Esophagus squamous epithelium (tissue), 5 donors: ENCODE results near the gene PRMT5. TPM values are rescaled to one million over a fixed set of nuclear protein-coding genes. Genes with fewer than 3 reads are reported as not detected.
A peak's percentile ranks its signal among the peaks of the same experiment; 100 is the strongest.

Experiments
- DNase-seq: peaks from one replicate; lab custom pipeline; 2025; lab: John Stamatoyannopoulos, UW
- H3K27ac ChIP-seq, 4 donors: fragments of 200-600 bp; sonication (generic); one replicate each; pipeline ENCODE4 v1.5.1; 2016 to 2019; ENCODE audit warnings: mild to moderate bottlenecking in 1 of 4
- H3K27me3 ChIP-seq, 4 donors: fragments of 200-600 bp; sonication (generic); 1 replicate in 3 of 4; 2 replicates in 1 of 4; pipeline versions ENCODE4 v1.5.1 to v1.6.0; 2017 to 2021; ENCODE audit warnings: antibody characterized with exemption in 1 of 4
- H3K36me3 ChIP-seq, 3 donors: fragments of 200-600 bp; sonication (generic); one replicate each; pipeline ENCODE4 v1.5.1; 2016 to 2019
- H3K4me1 ChIP-seq, 3 donors: fragments of 200-600 bp; sonication (generic); one replicate each; pipeline ENCODE4 v1.5.1; 2017 to 2019
- H3K4me3 ChIP-seq, 4 donors: fragments of 200-600 bp; sonication (generic); 1 replicate in 3 of 4; 2 replicates in 1 of 4; pipeline ENCODE4 v1.5.1; 2016 to 2019; ENCODE audit warnings: mild to moderate bottlenecking in 2 of 4, moderate library complexity in 1 of 4
- H3K9me3 ChIP-seq, 3 donors: fragments of 200-600 bp; sonication (generic); one replicate each; pipeline ENCODE4 v1.5.1; 2016 to 2019
- CTCF ChIP-seq, 6 experiments: fragments of 450-650 bp in 4 of 6; fragments of 200-600 bp in 2 of 6; sonication (generic) in 2 of 6; IDR thresholded peaks; one replicate each; pipeline ENCODE4 v1.5.1; 2016 to 2019; ENCODE audit warnings: antibody characterized with exemption in 6 of 6, mild to moderate bottlenecking in 4 of 6, moderate library complexity in 4 of 6
- POLR2A ChIP-seq, 4 donors: fragments of 450-650 bp; IDR thresholded peaks; one replicate each; pipeline ENCODE4 v1.6.1; 2017; ENCODE audit warnings: antibody characterized with exemption in 4 of 4, mild to moderate bottlenecking in 4 of 4, moderate library complexity in 3 of 4
- WGBS, 2 donors: methylation state at CpG; one replicate each; pipeline ENCODE4 v1.1.5; 2018; 5-methylcytosine and 5-hydroxymethylcytosine counted together
- intact Hi-C: fragments of 100-400 bp; cut with DNase I; formaldehyde crosslinking; loops from one replicate; pipeline ENCODE4 v1.15.0; 2022
- total RNA-seq, 4 donors: library from RNA; depleted of rRNA; stranded (reverse); fragments of >200 nt; gene quantifications; one replicate each; pipeline ENCODE4 v1.1.0, GENCODE V29; 2016
- donor health status: DM: yes; HTN: yes; CAD: no.

PRMT5 gene
- total RNA-seq, 4 donors from 2014 or later: 36.5 to 75.0 (median 66.1) TPM

- Histone ChIP-seq H3K9me3 (no peaks in the 10 kb centered on the region), H3K27ac (peak within 1 kb of the TSS; percentile 97 to 100 (median 100)), H3K4me3 (peak within 1 kb of the TSS; percentile 64 to 100 (median 88)), H3K4me1 (peaks cover 20 to 58% (median 31%) of the 10 kb centered on the region in 3 donors), H3K36me3 (peaks cover 20 to 36% (median 31%) of the 10 kb centered on the region in 3 donors), H3K27me3 (no peaks in the 10 kb centered on the region)
- WGBS, 2 donors: 0 to 1% methylated on average over 12 to 19 of the region's 50 CpGs
- DNase-seq: peak; percentile 72
- TF ChIP-seq POLR2A (IDR thresholded peaks at IDR 0.05): peak in 3 of 4 donors; percentile 73 to 93 (median 73)
- peak in 4 of 6 experiments; percentile 4 to 25 (median 12) for TF ChIP-seq CTCF (IDR thresholded peaks at IDR 0.05)
- intact Hi-C loops: no loop called here
These were observed 57.7 kb downstream of the PRMT5 start, which contains the start of gene LRP10 for GRCh38 chr14:22871224-22872032. TSS of gene LRP10 (plus strand) at chr14:22871740. CDS start at chr14:22872304, 564 bp downstream.

DNA sequence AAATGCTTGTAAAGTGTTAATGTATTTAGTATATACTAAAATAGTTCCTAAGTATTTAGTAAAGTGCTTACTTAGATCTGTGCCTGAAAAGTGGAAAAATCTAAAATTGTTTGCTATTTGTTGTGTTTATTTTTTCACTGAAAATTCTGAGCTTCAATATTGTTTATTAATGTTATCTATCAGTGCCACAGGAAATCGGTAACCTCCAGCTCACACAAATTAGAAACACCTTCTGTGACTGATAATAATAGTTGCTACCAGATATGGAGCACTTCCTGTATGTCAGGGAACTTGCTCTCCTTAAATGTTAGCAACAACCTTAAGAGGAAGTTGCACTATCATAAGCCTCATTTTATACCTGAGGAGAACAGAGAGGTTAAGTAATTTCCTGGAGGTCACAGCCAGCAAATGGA is 58.4 kb downstream of the PRMT5 start:
- no peak for DNase-seq
- intact Hi-C loops: no loop called here
- TF ChIP-seq POLR2A (IDR thresholded peaks at IDR 0.05) (no peak), CTCF (IDR thresholded peaks at IDR 0.05) (no peak)
- H3K36me3 ChIP-seq: peaks cover 15 to 30% (median 25%) of the 10 kb centered on the region in 3 donors
- H3K4me3 ChIP-seq: peak overlapping the region; percentile 64 to 100 (median 88)
- 0 to 11% methylated on average over 1 of the region's 1 CpG for WGBS, 2 donors
- H3K4me1 ChIP-seq: peaks cover 20 to 60% (median 31%) of the 10 kb centered on the region in 3 donors
- no peaks in the 10 kb centered on the region for H3K9me3 ChIP-seq
- no peaks in the 10 kb centered on the region for H3K27me3 ChIP-seq
- H3K27ac ChIP-seq: peak overlapping the region; percentile 97 to 100 (median 100)

Other genes with a start within 250 kb of the PRMT5 start
- gene OXA1L, start 162.7 kb downstream of the PRMT5 start, total RNA-seq: 10 to 100 TPM; 52.1 to 85.8 (median 73.4) TPM
- 10 to 100 TPM in 1 of 4 donors, 1 to 10 TPM in 2, not detected in 1; 2.5 to 12.6 (median 7.8) TPM for gene SLC7A7, start 113.9 kb downstream of the PRMT5 start, total RNA-seq
- gene MRPL52, start 99.5 kb downstream of the PRMT5 start, total RNA-seq: 100 to 1,000 TPM in 1 of 4 donors, 10 to 100 TPM in 3; 32.8 to 142 (median 82.1) TPM
- 100 to 1,000 TPM in 3 of 4 donors, 10 to 100 TPM in 1; 67.9 to 127 (median 102) TPM for gene MMP14, start 92.8 kb downstream of the PRMT5 start, total RNA-seq
- gene LRP10, start 57.6 kb downstream of the PRMT5 start, total RNA-seq: 100 to 1,000 TPM; 111 to 314 (median 128) TPM
- gene REM2, start 46.2 kb downstream of the PRMT5 start, total RNA-seq: under 1 TPM; 0.19 to 0.83 (median 0.32) TPM
- gene RBM23, start 10.2 kb downstream of the PRMT5 start, total RNA-seq: 100 to 1,000 TPM in 1 of 4 donors, 10 to 100 TPM in 3; 40.0 to 101 (median 58.9) TPM
- 10 to 100 TPM; 27.6 to 44.3 (median 33.6) TPM for gene HAUS4, start 27.7 kb upstream of the PRMT5 start, total RNA-seq
- 10 to 100 TPM; 31.3 to 44.3 (median 34.5) TPM for gene AJUBA, start 53.2 kb upstream of the PRMT5 start, total RNA-seq
- 10 to 100 TPM in 2 of 4 donors, 1 to 10 TPM in 2; 3.4 to 12.7 (median 8.8) TPM for gene C14orf93, start 80.8 kb upstream of the PRMT5 start, total RNA-seq
- 100 to 1,000 TPM; 140 to 185 (median 153) TPM for gene PSMB5, start 105.5 kb upstream of the PRMT5 start, total RNA-seq
- not detected for gene PSMB11, start 112.8 kb upstream of the PRMT5 start, total RNA-seq
- 1 to 10 TPM; 3.4 to 6.7 (median 4.8) TPM for gene CDH24, start 128.1 kb upstream of the PRMT5 start, total RNA-seq
- gene ACIN1, start 165.8 kb upstream of the PRMT5 start, total RNA-seq: 100 to 1,000 TPM in 1 of 4 donors, 10 to 100 TPM in 3; 51.4 to 107 (median 83.0) TPM
- gene C14orf119, start 166.1 kb upstream of the PRMT5 start, total RNA-seq: 10 to 100 TPM; 17.5 to 42.0 (median 31.0) TPM
- under 1 TPM in 1 of 4 donors, not detected in 3; 0.38 TPM for gene CIROP, start 175.6 kb upstream of the PRMT5 start, total RNA-seq
- gene CEBPE, start 189.9 kb upstream of the PRMT5 start, total RNA-seq: not detected